GM10266 (cell line): ENCODE measurements around the gene FLVCR2.

ENCODE experiments used
- DNase-seq: peaks from one replicate; pipeline ENCODE4 v3.0.0; 2012; ENCODE audit errors: extremely low spot score
- TF ChIP-seq, protein P1 (sequence below): IDR thresholded peaks from 2 replicates; pipeline ENCODE4 v1.5.1; 2012; ENCODE audit warnings: mild to moderate bottlenecking, low read depth; ENCODE audit not compliant: control insufficient read depth, insufficient read depth; ENCODE audit errors: missing control alignments

FLVCR2 gene

GRCh38 chr14:75577090-75577489 is 1.3 kb upstream of the FLVCR2 start:
- TF ChIP-seq, protein P1, sequence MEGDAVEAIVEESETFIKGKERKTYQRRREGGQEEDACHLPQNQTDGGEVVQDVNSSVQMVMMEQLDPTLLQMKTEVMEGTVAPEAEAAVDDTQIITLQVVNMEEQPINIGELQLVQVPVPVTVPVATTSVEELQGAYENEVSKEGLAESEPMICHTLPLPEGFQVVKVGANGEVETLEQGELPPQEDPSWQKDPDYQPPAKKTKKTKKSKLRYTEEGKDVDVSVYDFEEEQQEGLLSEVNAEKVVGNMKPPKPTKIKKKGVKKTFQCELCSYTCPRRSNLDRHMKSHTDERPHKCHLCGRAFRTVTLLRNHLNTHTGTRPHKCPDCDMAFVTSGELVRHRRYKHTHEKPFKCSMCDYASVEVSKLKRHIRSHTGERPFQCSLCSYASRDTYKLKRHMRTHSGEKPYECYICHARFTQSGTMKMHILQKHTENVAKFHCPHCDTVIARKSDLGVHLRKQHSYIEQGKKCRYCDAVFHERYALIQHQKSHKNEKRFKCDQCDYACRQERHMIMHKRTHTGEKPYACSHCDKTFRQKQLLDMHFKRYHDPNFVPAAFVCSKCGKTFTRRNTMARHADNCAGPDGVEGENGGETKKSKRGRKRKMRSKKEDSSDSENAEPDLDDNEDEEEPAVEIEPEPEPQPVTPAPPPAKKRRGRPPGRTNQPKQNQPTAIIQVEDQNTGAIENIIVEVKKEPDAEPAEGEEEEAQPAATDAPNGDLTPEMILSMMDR = no peak
- DNase-seq = peak; percentile 49

GRCh38 chr14:75577729-75578101 is 705 bp upstream of the FLVCR2 start:
- TF ChIP-seq, protein P1 = peak; percentile 81
- peak; percentile 87 for DNase-seq

DNA sequence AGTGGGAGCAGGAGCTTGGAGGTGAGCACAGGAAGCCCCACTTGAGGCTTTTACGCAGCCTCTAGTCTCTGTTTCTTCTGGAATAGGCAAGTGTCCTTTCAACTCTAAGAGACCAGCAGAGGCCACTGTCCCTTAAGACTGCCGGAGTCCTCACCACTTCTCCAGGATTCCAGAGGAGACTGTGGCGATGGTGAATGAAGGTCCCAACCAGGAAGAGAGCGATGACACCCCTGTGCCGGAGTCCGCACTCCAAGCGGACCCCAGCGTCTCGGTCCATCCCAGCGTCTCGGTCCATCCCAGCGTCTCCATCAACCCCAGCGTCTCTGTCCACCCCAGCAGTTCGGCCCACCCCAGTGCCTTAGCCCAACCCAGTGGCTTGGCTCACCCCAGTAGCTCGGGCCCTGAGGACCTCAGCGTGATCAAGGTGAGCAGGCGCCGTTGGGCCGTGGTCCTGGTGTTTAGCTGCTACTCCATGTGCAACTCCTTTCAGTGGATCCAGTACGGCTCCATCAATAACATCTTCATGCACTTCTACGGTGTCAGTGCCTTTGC is 442 bp downstream of the FLVCR2 start:
- no peak for DNase-seq

DNA sequence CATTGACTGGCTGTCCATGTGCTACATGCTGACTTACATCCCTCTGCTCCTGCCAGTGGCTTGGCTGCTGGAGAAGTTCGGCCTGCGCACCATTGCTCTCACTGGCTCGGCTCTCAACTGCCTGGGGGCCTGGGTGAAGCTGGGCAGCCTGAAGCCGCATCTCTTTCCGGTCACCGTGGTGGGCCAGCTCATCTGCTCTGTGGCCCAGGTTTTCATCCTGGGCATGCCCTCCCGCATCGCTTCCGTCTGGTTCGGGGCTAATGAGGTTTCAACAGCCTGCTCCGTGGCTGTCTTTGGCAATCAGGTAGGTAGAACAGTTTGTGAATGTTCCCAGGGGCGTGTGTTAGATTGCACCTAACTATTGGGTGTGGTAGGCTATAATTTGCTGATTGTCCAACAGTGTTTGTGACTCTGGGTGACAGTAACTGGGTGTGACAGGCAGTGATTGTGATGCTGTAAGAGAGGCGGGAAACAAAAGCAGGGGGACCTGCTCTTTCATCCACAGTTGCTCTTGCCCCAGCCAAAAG is 981 bp downstream of the FLVCR2 start:
- TF ChIP-seq, protein P1 = no peak
- DNase-seq = no peak

More for the DNA sequence above, 442 bp downstream of the FLVCR2 start:
- TF ChIP-seq, protein P1 = no peak

DNA sequence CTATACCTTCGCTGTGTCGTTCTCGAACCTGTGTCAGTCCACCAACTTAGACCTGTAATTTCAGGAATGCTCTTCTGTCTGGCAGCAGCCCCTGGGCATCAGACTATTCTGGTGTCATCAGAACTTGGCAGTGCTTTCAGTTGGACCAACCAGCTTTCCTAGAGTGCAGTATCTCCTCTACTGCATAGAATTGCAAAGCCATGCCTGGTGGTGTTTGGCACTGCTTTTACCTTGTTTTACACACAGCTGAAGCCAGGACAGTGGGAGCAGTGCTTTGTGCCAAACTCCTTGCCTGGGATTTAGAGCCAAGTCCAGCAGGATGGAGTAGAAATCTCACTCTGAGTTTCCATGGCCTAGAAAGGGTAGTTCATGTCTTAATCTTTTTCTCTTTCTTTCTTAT is 1.5 kb downstream of the FLVCR2 start:
- no peak for DNase-seq
- TF ChIP-seq, protein P1 = no peak

- TF ChIP-seq, protein P1 = no peak
- DNase-seq = no peak
Measured at GRCh38 chr14:75587388-75587787, 9.0 kb downstream of the FLVCR2 start.

GRCh38 chr14:75589931-75590330 is 11.5 kb downstream of the FLVCR2 start:
- TF ChIP-seq, protein P1 = no peak
- DNase-seq = no peak
